B cell (primary cell): ENCODE data around the gene TWSG1.

ENCODE experiments used
- EZH2 ChIP-seq: IDR thresholded peaks from 2 replicates; pipeline ENCODE4 v1.6.1; 2012; ENCODE audit warnings: borderline replicate concordance, low read depth, mild to moderate bottlenecking, moderate library complexity, low read length; ENCODE audit not compliant: insufficient read depth, poor library complexity, severe bottlenecking
- TF ChIP-seq, protein P1 (sequence below): fragments of 200-600 bp; IDR thresholded peaks from one replicate; pipeline ENCODE4 v1.8.0; 2022; ENCODE audit warnings: antibody characterized with exemption, mild to moderate bottlenecking

DNA sequence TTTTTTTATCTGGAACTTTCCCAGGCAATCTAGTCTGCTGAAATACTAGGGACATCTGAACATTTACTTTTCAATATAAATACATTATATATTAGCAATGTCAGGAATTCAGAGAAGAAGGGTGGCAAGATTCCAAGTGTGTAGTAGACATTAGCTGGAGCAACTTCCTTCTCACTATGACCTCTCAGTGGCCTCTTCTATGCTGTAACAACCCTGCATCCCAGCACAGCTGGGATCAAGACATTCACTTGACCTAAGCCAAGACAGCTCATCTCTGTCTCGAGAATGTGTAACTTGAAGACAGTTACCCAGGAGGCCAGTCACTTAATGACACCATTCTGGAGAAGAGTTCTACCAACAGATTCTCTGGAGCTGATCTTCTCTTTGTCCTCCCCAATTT is 79.0 kb downstream of the TWSG1 start:
- TF ChIP-seq, protein P1, sequence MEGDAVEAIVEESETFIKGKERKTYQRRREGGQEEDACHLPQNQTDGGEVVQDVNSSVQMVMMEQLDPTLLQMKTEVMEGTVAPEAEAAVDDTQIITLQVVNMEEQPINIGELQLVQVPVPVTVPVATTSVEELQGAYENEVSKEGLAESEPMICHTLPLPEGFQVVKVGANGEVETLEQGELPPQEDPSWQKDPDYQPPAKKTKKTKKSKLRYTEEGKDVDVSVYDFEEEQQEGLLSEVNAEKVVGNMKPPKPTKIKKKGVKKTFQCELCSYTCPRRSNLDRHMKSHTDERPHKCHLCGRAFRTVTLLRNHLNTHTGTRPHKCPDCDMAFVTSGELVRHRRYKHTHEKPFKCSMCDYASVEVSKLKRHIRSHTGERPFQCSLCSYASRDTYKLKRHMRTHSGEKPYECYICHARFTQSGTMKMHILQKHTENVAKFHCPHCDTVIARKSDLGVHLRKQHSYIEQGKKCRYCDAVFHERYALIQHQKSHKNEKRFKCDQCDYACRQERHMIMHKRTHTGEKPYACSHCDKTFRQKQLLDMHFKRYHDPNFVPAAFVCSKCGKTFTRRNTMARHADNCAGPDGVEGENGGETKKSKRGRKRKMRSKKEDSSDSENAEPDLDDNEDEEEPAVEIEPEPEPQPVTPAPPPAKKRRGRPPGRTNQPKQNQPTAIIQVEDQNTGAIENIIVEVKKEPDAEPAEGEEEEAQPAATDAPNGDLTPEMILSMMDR, result no peak
- no peak for TF ChIP-seq EZH2
